ENCODE results near the gene ZSWIM3.

- TF ChIP-seq CTCF (IDR thresholded peaks at IDR 0.05) (no peak), POLR2A (IDR thresholded peaks at IDR 0.05) (no peak)
Measured at GRCh38 chr20:45927071-45927878, 69.9 kb downstream of the ZSWIM3 start.

Measured in right lobe of liver (tissue), 4 donors.